NB4 (cell line): ENCODE results near the gene TOX3.

Experiments used
- MYC ChIP-seq: IDR thresholded peaks from 2 replicates; pipeline ENCODE4 v1.6.1; 2011; ENCODE audit warnings: low read depth, low read length
- POLR2A ChIP-seq: IDR thresholded peaks from 2 replicates; pipeline ENCODE4 v1.6.1; 2011; ENCODE audit warnings: mild to moderate bottlenecking; ENCODE audit not compliant: insufficient read length; ENCODE audit errors: extremely low read depth
- TF ChIP-seq, protein P1 (sequence below): IDR thresholded peaks from one replicate; pipeline ENCODE4 v1.5.1; 2012; ENCODE audit warnings: low read depth, low read length

DNA sequence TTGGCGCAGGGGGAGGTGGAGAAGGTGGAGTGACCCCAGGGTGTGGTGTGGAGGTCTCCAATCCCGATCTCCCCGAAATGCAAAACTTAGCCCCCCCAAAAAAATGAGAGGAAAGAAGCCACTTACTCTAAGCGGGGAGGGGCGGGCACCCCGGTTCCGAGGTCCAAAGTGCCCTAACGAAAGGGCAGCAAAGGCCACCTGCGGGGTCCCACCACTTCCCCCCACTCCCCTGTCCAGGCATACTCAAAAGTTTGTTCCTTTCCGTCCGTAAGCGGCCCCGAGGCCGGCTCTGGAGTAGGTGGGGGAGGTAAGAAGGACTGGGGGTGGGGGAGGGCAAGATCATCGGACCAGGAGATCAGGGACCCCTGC, 1.1 kb downstream of the TOX3 start:
- TF ChIP-seq, protein P1, sequence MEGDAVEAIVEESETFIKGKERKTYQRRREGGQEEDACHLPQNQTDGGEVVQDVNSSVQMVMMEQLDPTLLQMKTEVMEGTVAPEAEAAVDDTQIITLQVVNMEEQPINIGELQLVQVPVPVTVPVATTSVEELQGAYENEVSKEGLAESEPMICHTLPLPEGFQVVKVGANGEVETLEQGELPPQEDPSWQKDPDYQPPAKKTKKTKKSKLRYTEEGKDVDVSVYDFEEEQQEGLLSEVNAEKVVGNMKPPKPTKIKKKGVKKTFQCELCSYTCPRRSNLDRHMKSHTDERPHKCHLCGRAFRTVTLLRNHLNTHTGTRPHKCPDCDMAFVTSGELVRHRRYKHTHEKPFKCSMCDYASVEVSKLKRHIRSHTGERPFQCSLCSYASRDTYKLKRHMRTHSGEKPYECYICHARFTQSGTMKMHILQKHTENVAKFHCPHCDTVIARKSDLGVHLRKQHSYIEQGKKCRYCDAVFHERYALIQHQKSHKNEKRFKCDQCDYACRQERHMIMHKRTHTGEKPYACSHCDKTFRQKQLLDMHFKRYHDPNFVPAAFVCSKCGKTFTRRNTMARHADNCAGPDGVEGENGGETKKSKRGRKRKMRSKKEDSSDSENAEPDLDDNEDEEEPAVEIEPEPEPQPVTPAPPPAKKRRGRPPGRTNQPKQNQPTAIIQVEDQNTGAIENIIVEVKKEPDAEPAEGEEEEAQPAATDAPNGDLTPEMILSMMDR, result no peak
- TF ChIP-seq POLR2A, result no peak
- TF ChIP-seq MYC, result no peak
